Measurements from ENCODE around the gene NT5M.

NT5M gene

DNA sequence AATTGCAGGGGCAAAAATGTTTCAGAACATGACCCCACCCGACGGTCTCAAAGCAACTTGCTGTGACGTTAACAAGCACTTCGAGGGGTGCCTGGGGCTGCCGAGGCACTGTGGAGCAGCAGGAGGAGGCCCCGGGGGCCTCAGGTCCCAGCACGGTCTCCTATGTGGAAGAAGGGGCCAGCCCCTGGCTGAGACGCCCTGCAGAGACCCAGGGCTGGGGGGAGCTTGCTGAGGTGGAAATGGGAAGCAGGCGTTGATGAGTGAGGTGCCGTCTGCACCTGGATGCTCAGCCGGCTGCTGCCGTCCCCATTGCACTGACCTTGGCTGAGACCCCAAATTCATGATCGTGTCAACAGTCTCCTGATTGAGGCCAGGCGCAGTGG lies 46.5 kb downstream of the NT5M start:
- no peak for DNase-seq (ENCODE audit: low spot score)
- H3K27ac ChIP-seq, result no peak overlapping the region
- ChIA-PET POLR2A (ENCODE audit: low non-redundant PET) (no interaction called here), CTCF (interaction anchor here (0.6 kb wide), 1 partner anchor 299 kb away, joined by 3 read pairs; no protein-coding TSS in a partner anchor)
- TF ChIP-seq CTCF (conservative IDR thresholded peaks at IDR 0.05; ENCODE audit: low read depth), result no peak

DNA sequence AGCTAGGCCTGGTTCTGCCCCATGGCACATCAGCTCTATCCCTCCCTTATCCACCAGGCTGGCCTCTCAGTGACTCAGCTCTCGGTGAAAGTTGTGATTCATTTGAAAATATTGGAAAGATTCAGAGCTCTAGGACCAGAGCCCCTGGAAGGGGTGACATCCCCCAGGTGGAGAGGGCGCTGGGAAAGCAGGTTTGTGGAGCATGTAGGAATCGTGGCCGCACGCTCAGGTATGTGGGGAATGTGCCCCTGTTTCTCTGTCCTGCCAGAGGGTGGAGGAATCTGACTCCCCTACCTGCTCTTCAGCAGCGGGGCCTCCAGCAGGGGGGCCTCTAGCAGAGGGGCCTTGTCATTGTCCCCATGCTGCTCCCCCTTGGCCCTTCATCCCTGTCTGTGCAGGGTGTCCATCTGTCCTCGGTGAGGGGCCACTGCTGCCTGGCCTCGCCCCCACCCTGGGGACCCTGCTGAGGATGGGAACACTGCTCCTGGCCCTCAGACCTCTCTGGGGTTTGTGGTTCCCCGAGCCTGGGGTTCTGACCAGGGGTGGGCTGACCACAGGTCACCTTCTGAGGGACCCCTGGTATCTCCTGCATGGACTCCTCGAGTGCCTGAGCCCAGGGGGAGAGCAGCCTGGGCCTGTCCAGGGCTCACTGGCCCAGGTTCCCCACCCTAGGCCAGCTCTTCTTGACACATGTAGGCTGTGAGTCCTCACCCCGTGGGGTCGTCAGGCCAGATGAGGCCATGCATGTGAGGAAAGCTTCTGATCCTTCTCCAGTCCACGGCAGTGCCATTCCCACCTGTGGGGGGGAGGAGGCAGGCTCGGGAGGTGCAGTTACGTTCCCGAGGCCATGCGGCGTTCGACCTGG lies 47.5 kb downstream of the NT5M start:
- no peak for TF ChIP-seq CTCF (conservative IDR thresholded peaks at IDR 0.05; ENCODE audit: low read depth)
- no peak overlapping the region for H3K27ac ChIP-seq
- peak; percentile 31 for DNase-seq (ENCODE audit: low spot score)
- POLR2A ChIA-PET (ENCODE audit: low non-redundant PET), result no interaction called here
- CTCF ChIA-PET, result interaction anchor here (0.6 kb wide), 1 partner anchor 298 kb away, joined by 3 read pairs; no protein-coding TSS in a partner anchor

GRCh38 chr17:17351356-17351891 lies 48.3 kb downstream of the NT5M start:
- no peak for TF ChIP-seq CTCF (conservative IDR thresholded peaks at IDR 0.05; ENCODE audit: low read depth)
- ChIA-PET CTCF (interaction anchor here (2.2 kb wide), 1 partner anchor 146 kb away, joined by 6 read pairs; no protein-coding TSS in a partner anchor), POLR2A (ENCODE audit: low non-redundant PET) (no interaction called here)
- H3K27ac ChIP-seq, result no peak overlapping the region
- DNase-seq (ENCODE audit: low spot score), result no peak

DNA sequence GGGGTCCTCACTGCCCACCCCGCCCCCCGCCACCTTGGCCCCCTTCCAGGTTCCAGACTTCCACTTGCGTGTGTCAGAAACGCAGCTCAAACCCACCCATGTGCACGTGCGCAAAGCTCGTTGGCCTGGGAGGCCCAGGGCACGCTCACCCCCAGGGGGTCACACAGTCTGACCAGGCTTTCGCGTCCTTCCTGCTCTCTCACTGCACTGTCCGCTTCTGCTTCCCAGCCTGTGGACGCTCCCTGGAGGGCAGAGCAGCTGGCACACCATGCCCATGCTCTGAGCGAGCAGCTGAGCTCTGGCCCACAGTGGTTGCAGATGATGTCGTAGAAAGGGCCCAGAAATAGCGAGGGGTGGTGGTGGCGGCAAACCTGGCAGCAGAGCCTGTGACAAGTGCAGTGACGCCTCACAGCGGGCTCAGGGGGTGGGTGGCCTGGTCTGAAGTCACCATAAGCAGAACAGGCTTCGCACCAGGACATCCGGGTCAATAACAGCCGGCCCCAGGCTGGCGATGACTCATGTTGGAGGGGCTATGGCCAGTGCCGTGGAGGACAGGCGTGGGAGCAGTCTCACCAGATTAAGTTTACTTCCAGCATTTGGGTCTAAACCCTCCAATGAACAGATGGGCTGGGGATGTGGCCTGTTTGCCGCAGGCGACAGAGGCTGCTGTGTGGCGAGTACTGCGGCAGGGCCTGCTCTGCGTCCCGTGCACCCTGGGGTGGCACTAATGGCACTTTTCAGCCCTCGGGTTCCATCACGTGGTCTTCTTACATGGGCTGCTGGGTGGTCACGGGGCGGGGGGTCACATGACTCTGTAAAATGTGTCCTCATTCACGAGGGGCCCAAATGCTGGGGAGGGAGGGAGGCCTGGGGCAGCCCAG lies 49.0 kb downstream of the NT5M start:
- H3K27ac ChIP-seq, result no peak overlapping the region
- DNase-seq (ENCODE audit: low spot score), result no peak
- POLR2A ChIA-PET (ENCODE audit: low non-redundant PET), result no interaction called here
- CTCF ChIA-PET, result interaction anchor here (0.6 to 2.2 kb wide), 2 partner anchors 145 to 814 kb away, joined by 3 to 6 read pairs; no protein-coding TSS in a partner anchor
- no peak for TF ChIP-seq CTCF (conservative IDR thresholded peaks at IDR 0.05; ENCODE audit: low read depth)

DNA sequence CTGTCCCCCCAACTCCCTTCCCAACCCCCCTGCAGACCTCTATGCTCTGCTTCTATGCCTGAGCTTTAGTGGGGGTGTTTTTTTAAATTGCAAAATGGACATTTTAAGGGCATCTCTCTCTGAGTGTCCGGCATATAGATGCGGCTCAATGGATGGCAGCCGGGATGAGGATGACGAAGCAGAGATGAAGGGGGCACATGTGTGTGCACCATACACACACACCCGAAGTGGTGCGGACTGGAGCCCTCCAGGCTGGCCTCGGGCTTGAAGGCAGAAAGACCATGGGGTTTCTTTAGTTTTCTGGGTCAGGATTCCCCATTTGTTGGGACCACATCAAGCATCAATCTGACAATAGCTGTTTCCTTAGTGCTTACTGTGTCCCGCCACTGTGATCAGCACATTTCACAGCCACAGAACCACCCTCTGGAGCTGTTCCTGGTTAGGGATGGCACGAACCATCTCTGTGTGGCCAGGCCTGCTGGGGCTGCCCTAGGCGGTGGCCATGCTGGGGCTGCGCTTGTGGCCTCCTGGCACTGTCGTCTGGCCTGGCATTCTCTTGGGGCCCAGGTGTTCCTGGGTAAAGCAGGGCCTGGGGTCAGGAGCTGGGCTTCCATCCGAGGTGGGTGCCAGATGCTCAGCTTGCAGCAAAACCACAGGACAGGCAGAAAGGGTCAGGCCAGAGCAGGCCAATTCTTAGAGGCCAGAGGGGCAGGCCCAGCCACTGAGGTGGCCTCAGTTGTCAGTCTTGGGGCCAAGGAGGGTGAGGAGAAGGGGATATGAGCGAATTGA lies 49.9 kb downstream of the NT5M start:
- CTCF ChIA-PET, result interaction anchor here (0.6 to 2.2 kb wide), 2 partner anchors 144 to 813 kb away, joined by 3 to 6 read pairs; no protein-coding TSS in a partner anchor
- no peak for TF ChIP-seq CTCF (conservative IDR thresholded peaks at IDR 0.05; ENCODE audit: low read depth)
- no peak for DNase-seq (ENCODE audit: low spot score)
- POLR2A ChIA-PET (ENCODE audit: low non-redundant PET), result no interaction called here
- no peak overlapping the region for H3K27ac ChIP-seq

Data from RWPE1 (cell line).